Nasal cavity respiratory epithelium epithelial cell of viscerocranial mucosa (primary cell): ENCODE data around the gene PET117. TPM values are rescaled to one million over a fixed set of nuclear protein-coding genes. Genes with fewer than 3 reads are reported as not detected.

Experiments used
- total RNA-seq: library from RNA; depleted of rRNA; stranded (reverse); fragments of >200 nt; gene quantifications from 2 replicates; pipeline ENCODE4 v1.2.3, GENCODE V29; 2014

The PET117 gene, protein sequence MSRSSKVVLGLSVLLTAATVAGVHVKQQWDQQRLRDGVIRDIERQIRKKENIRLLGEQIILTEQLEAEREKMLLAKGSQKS
- 12.0 and 20.1 TPM in 2 replicates for total RNA-seq

DNA sequence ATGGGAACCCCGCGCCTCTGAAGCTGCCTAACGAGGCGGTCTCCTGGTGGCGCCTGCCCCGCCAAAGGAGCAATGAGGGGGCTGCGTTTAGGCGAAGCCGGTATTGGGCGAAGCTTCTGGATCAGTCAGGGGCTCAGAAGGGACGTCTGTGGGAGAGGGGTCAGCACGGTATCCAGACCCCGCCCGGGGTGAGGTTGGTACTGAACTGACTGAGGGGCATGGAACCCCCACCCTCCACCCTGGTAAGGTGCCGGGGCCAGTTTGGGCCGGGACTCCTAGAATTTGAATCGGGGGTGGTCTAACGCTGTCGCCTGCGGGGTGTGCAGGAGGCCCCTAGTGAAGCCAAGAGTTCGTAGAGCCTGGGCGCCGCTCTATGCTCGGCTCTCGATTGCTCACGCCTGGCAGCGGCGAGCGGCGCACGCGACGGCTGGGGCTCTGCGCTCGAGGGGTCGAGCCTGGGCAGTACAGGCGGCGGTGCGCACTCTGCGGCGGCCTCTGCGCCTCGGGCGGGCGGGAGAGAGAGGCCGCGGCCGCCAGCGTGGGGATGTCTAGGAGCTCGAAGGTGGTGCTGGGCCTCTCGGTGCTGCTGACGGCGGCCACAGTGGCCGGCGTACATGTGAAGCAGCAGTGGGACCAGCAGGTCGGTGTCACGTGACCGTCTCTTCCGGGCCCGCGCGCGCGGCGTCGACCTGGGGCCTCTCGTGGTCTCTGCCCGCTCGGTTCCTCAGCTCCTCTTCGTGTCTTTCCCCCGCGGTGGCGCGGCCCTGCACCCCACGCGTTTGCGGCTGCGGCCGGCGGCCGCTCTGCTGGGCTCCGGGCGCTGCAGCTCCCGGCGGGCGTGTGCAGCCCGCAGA lies at the start of gene PET117, which contains the start of gene KAT14:
Gene PET117, plus strand, starts transcription at position 452 of the 854 bp plus-strand sequence. Its CDS starts 93 bp downstream, at position 545.
Gene KAT14, plus strand, starts transcription at position 452 of the 854 bp plus-strand sequence. CDS start 4,798 bp downstream, outside the sequence.

Other genes starting within 250 kb of the PET117 start
- gene SNX5, start 169.1 kb upstream of the PET117 start, total RNA-seq, result 146 and 173 TPM in 2 replicates
- 9.9 and 11.2 TPM in 2 replicates for gene MGME1, start 168.8 kb upstream of the PET117 start, total RNA-seq
- 11.0 and 17.4 TPM in 2 replicates for gene OVOL2, start 79.9 kb upstream of the PET117 start, total RNA-seq
- 14.0 and 22.5 TPM in 2 replicates for gene KAT14, start within 50 bp of the PET117 start, total RNA-seq
- 22.9 and 27.0 TPM in 2 replicates for gene ZNF133, start 150.7 kb downstream of the PET117 start, total RNA-seq